PC-3 (cell line): ENCODE results near the gene FBXO10. TPM values are rescaled to one million over a fixed set of nuclear protein-coding genes. Genes with fewer than 3 reads are reported as not detected.

ENCODE experiments used
- ATAC-seq: fragments of 200-7000 bp; cut with Tn5 transposase; 2 replicates; pipeline ENCODE4 v1.9.1; 2020; ENCODE audit warnings: mild to moderate bottlenecking, moderate library complexity
- BruUV-seq: library from RNA; stranded (reverse); fragments of 400-500 nt; replicated peaks from 2 replicates; lab custom pipeline; 2021; lab: Mats Ljungman, UMichigan
- CTCF ChIA-PET: fragments of 300-600 bp; sonication (Branson Sonifier 250); formaldehyde crosslinking; loops from one replicate; lab custom pipeline; 2022; ENCODE audit warnings: antibody characterized with exemption; lab: Charles Lee
- POLR2A ChIA-PET: fragments of 300-600 bp; sonication (Branson Sonifier 250); formaldehyde crosslinking; loops from one replicate; lab custom pipeline; 2022; ENCODE audit warnings: antibody characterized with exemption; ENCODE audit not compliant: unreplicated experiment; lab: Charles Lee
- DNase-seq: peaks from one replicate; pipeline ENCODE4 v3.0.0-alpha.2; 2015
- H2AFZ ChIP-seq: fragments of 300-600 bp; sonication (generic); 2 replicates; pipeline ENCODE4 v1.6.0; 2016; ENCODE audit warnings: antibody characterized with exemption, low read length
- H3F3A ChIP-seq: fragments of 300-600 bp; sonication (generic); one replicate; pipeline ENCODE4 v1.6.0; 2017; ENCODE audit warnings: antibody characterized with exemption, low read length, control low read depth, mild to moderate bottlenecking; ENCODE audit not compliant: unreplicated experiment
- H3K27ac ChIP-seq: fragments of 300-600 bp; sonication (generic); 2 replicates; pipeline ENCODE4 v1.5.1; 2016; ENCODE audit warnings: mild to moderate bottlenecking, low read length
- H3K27me3 ChIP-seq: fragments of 300-600 bp; sonication (generic); 2 replicates; pipeline ENCODE4 v1.6.1; 2016; ENCODE audit warnings: low read length, mixed read lengths
- H3K36me3 ChIP-seq: fragments of 300-600 bp; sonication (generic); 2 replicates; pipeline ENCODE4 v1.6.1; 2016; ENCODE audit warnings: low read depth, mixed run types, low read length, mixed read lengths
- H3K4me1 ChIP-seq: fragments of 300-600 bp; sonication (generic); 2 replicates; pipeline ENCODE4 v1.5.1; 2016; ENCODE audit warnings: low read length; ENCODE audit not compliant: insufficient read depth
- H3K4me2 ChIP-seq: fragments of 300-600 bp; sonication (generic); 2 replicates; pipeline ENCODE4 v1.6.0; 2016; ENCODE audit warnings: low read length
- H3K4me3 ChIP-seq: fragments of 300-600 bp; sonication (generic); 2 replicates; pipeline ENCODE4 v1.5.1; 2016; ENCODE audit warnings: mild to moderate bottlenecking, low read length, mixed read lengths
- H3K79me2 ChIP-seq: fragments of 300-600 bp; sonication (generic); 2 replicates; pipeline ENCODE4 v1.6.1; 2017; ENCODE audit warnings: low read length, mixed read lengths
- H3K9ac ChIP-seq: fragments of 300-600 bp; sonication (generic); 2 replicates; pipeline ENCODE4 v1.6.0; 2016; ENCODE audit warnings: mild to moderate bottlenecking, low read length
- H3K9me2 ChIP-seq: fragments of 300-600 bp; sonication (generic); replicated peaks from 2 replicates; pipeline ENCODE4 v1.6.1; 2016; ENCODE audit warnings: mixed run types, low read length, mixed read lengths
- H3K9me3 ChIP-seq: fragments of 300-600 bp; sonication (generic); 2 replicates; pipeline ENCODE4 v1.6.1; 2016; ENCODE audit warnings: low read length, mixed read lengths
- H4K20me1 ChIP-seq: fragments of 300-600 bp; sonication (generic); 2 replicates; pipeline ENCODE4 v1.6.1; 2016; ENCODE audit warnings: low read length, mixed read lengths
- CTCF ChIP-seq: fragments of 300-600 bp; sonication (generic); conservative IDR thresholded peaks from 2 replicates; pipeline ENCODE4 v1.5.1; 2017; ENCODE audit warnings: antibody characterized with exemption, low read depth, mild to moderate bottlenecking, low read length
- EZH2 ChIP-seq: fragments of 300-600 bp; sonication (generic); IDR thresholded peaks from one replicate; pipeline ENCODE4 v1.6.1; 2017; ENCODE audit warnings: antibody characterized with exemption, mild to moderate bottlenecking, low read length; ENCODE audit not compliant: unreplicated experiment
- EZH2phosphoT487 ChIP-seq: fragments of 300-600 bp; sonication (generic); IDR thresholded peaks from 2 replicates; pipeline ENCODE4 v1.6.1; 2018; ENCODE audit warnings: mild to moderate bottlenecking, antibody characterized with exemption, low read length, borderline replicate concordance
- intact Hi-C: fragments of 100-400 bp; cut with micrococcal nuclease; formaldehyde crosslinking; loops from 2 replicates; pipeline ENCODE4 v1.9.0; 2023
- total RNA-seq: library from RNA; depleted of rRNA; stranded (reverse); fragments of >200 nt; gene quantifications from 2 replicates; pipeline ENCODE4 v1.2.3, GENCODE V29; 2014

FBXO10 gene
- total RNA-seq, 1 experiment from 2014 or later = 2.6 TPM

- H3K36me3 ChIP-seq = no peaks in the 10 kb centered on the region
- no peak overlapping the region for H3K27ac ChIP-seq
- POLR2A ChIA-PET = no interaction called here
- no TSS peak for BruUV-seq
- no peaks in the 10 kb centered on the region for H4K20me1 ChIP-seq
- intact Hi-C loops = no loop called here
- no peak overlapping the region for H3K4me2 ChIP-seq
- TF ChIP-seq EZH2 (no peak), EZH2phosphoT487 (no peak), CTCF (no peak)
- H3K9me2 ChIP-seq = no peaks in the 10 kb centered on the region
- no peaks in the 10 kb centered on the region for H3K79me2 ChIP-seq
- no peak overlapping the region for H2AFZ ChIP-seq
- H3K27me3 ChIP-seq = no peaks in the 10 kb centered on the region
- H3K9ac ChIP-seq = no peak overlapping the region
- H3K9me3 ChIP-seq = no peaks in the 10 kb centered on the region
- ATAC-seq (no peak), DNase-seq (no peak)
- no peaks in the 10 kb centered on the region for H3F3A ChIP-seq
- CTCF ChIA-PET = no interaction called here
- H3K4me1 ChIP-seq = no peaks in the 10 kb centered on the region
- no peak overlapping the region for H3K4me3 ChIP-seq
Observed at GRCh38 chr9:37523916-37524315, 52.3 kb downstream of the FBXO10 start.

GRCh38 chr9:37522971-37523370, 53.2 kb downstream of the FBXO10 start:
- Histone ChIP-seq H3K36me3 (no peaks in the 10 kb centered on the region), H3K9me3 (no peaks in the 10 kb centered on the region), H3K9me2 (no peaks in the 10 kb centered on the region), H2AFZ (no peak overlapping the region), H3K9ac (no peak overlapping the region), H3K79me2 (no peaks in the 10 kb centered on the region), H3K4me2 (no peak overlapping the region), H3K4me3 (no peak overlapping the region), H3K27ac (no peak overlapping the region), H3F3A (no peaks in the 10 kb centered on the region), H4K20me1 (no peaks in the 10 kb centered on the region), H3K27me3 (no peaks in the 10 kb centered on the region), H3K4me1 (no peaks in the 10 kb centered on the region)
- intact Hi-C loops = no loop called here
- ChIA-PET POLR2A (no interaction called here), CTCF (no interaction called here)
- TF ChIP-seq EZH2 (no peak), EZH2phosphoT487 (no peak), CTCF (no peak)
- no TSS peak for BruUV-seq
- DNase-seq = no peak
- ATAC-seq = no peak

- H3F3A ChIP-seq = no peaks in the 10 kb centered on the region
- ChIA-PET POLR2A (no interaction called here), CTCF (no interaction called here)
- H3K9me2 ChIP-seq = no peaks in the 10 kb centered on the region
- BruUV-seq = no TSS peak
- ATAC-seq (no peak), DNase-seq (no peak)
- intact Hi-C loops = no loop called here
- H2AFZ ChIP-seq = no peak overlapping the region
- no peak overlapping the region for H3K27ac ChIP-seq
- H3K4me1 ChIP-seq = no peaks in the 10 kb centered on the region
- no peaks in the 10 kb centered on the region for H3K36me3 ChIP-seq
- H3K9ac ChIP-seq = no peak overlapping the region
- no peaks in the 10 kb centered on the region for H3K9me3 ChIP-seq
- no peak overlapping the region for H3K4me3 ChIP-seq
- H3K4me2 ChIP-seq = no peak overlapping the region
- H3K79me2 ChIP-seq = no peaks in the 10 kb centered on the region
- H4K20me1 ChIP-seq = no peaks in the 10 kb centered on the region
- TF ChIP-seq CTCF (no peak), EZH2 (no peak), EZH2phosphoT487 (no peak)
- no peaks in the 10 kb centered on the region for H3K27me3 ChIP-seq
Observed at GRCh38 chr9:37521111-37521510, 55.1 kb downstream of the FBXO10 start.
